Heart left ventricle (tissue), 13 donors: Measurements from ENCODE around the gene ZSCAN20.

Experiments used
- CTCF ChIP-seq, 12 donors: fragments of 200-600 bp; sonication (generic) in 4 of 12; IDR thresholded peaks; one replicate each; pipeline versions ENCODE4 v1.5.0 to v1.8.0; 2018 to 2022; ENCODE audit warnings: antibody characterized with exemption in 12 of 12, mild to moderate bottlenecking in 5 of 12
- POLR2A ChIP-seq, 2 donors: fragments of 450-650 bp; IDR thresholded peaks; one replicate each; pipeline ENCODE4 v1.6.1; 2017; ENCODE audit warnings: antibody characterized with exemption in 2 of 2, mild to moderate bottlenecking in 2 of 2, moderate library complexity in 2 of 2
- donor health status: ischemic (EF 13 %, LVEDD 7.1; RV severe dilation, severe dysfunction).
- donor health status: DM: no; HTN: yes; CAD: no.
- donor health status: DM: no; HTN: no; CAD: no.
- donor health status: ischemic (EF 25% LVEDD 6.9; RV normal size, moderate dysfunction).
- donor health status: ischemic (EF 25% LVEDD 5.7; RV mildly dilated, moderate dysfunction).
- donor health status: ischemic (EF 35%, LVEDD 5.7; RV mildly dilated, moderate dysfunction).
- donor health status: nonischemic (EF 11% LVEDD 7.7; RV severe dilation, severe dysfunction).
- donor health status: DM: yes; HTN: yes; CAD: no.
- donor health status: PGD.
- donor health status: ischemic (EF 29% LVEDD 5.4; RV normal size, mild dysfunction).
- donor health status: nonischemic (EF 23%, LVEDD 6.1; RV moderate dilation, normal function).

DNA sequence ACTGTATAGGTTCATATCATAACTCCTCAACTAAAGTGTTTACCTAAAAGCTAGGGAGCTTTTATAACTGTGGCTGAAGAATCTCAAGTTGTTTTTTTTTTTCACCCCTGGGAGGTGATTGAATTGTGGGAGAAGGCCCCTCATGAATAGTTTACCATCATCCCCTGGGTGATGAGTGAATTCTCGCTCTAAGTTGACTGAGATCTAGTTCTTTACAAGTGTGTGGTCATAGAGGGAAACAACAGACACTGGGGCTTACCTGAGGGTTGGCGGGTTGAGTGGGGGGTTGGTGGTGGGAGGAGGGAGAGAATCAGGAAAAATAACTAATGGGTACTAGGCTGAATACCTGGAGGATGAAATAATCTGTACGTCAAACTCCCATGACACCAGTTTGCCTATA, 7.9 kb upstream of the ZSCAN20 start:
- TF ChIP-seq CTCF (IDR thresholded peaks at IDR 0.05) (no peak), POLR2A (IDR thresholded peaks at IDR 0.05) (no peak)
